ENCODE results near the gene CNTNAP2.

CNTNAP2 gene

DNA sequence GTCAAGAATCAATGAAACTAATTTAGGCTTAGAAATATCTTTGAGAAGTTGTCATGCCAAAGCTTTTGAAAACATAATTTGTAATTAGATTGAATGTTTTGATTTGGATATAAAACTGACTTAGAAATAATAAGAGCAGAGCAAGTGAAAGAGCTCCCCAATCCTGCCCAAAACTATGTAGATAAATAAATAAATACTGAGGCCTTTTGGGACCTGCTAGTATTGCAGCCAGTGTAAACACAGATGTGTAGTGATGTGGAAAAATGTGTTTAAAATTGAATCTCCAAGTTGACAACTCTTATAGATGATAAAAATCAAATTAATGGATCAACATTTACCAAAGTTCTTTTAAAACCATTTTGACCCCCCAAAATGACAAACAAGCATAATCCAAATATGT lies 896.1 kb downstream of the CNTNAP2 start:
- Histone ChIP-seq H3K27me3 (ENCODE audit: insufficient read depth, low read length, poor library complexity) (no peaks in the 10 kb centered on the region), H3K9me3 (ENCODE audit: insufficient read depth, low read length, severe bottlenecking) (peaks cover 2% of the 10 kb centered on the region), H3K4me1 (ENCODE audit: insufficient read depth, low read length) (no peaks in the 10 kb centered on the region), H3K36me3 (ENCODE audit: insufficient read depth, low read length) (no peaks in the 10 kb centered on the region), H3K9ac (ENCODE audit: low read depth, low read length) (no peak overlapping the region), H2AFZ (ENCODE audit: low read depth, low read length) (no peak overlapping the region), H4K20me1 (ENCODE audit: insufficient read depth, low read length) (no peaks in the 10 kb centered on the region), H3K4me2 (ENCODE audit: insufficient read depth, low read length) (no peak overlapping the region), H3K27ac (ENCODE audit: low read length) (no peak overlapping the region), H3K4me3 (ENCODE audit: low read depth in 1 of 2, low read length in 2 of 2) (no peak overlapping the region), H3K79me2 (ENCODE audit: insufficient read depth, low read length) (no peaks in the 10 kb centered on the region)
- TF ChIP-seq EZH2 (IDR thresholded peaks at IDR 0.05; ENCODE audit: borderline replicate concordance, low read depth, low read length, severe bottlenecking): no peak
- TF ChIP-seq, protein P1, sequence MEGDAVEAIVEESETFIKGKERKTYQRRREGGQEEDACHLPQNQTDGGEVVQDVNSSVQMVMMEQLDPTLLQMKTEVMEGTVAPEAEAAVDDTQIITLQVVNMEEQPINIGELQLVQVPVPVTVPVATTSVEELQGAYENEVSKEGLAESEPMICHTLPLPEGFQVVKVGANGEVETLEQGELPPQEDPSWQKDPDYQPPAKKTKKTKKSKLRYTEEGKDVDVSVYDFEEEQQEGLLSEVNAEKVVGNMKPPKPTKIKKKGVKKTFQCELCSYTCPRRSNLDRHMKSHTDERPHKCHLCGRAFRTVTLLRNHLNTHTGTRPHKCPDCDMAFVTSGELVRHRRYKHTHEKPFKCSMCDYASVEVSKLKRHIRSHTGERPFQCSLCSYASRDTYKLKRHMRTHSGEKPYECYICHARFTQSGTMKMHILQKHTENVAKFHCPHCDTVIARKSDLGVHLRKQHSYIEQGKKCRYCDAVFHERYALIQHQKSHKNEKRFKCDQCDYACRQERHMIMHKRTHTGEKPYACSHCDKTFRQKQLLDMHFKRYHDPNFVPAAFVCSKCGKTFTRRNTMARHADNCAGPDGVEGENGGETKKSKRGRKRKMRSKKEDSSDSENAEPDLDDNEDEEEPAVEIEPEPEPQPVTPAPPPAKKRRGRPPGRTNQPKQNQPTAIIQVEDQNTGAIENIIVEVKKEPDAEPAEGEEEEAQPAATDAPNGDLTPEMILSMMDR (IDR thresholded peaks at IDR 0.05; ENCODE audit: borderline replicate concordance, extremely low read depth, low read length, poor library complexity, severe bottlenecking): no peak
- ATAC-seq (ENCODE audit: insufficient read depth, low read depth): no peak
- no peak for DNase-seq

DNA sequence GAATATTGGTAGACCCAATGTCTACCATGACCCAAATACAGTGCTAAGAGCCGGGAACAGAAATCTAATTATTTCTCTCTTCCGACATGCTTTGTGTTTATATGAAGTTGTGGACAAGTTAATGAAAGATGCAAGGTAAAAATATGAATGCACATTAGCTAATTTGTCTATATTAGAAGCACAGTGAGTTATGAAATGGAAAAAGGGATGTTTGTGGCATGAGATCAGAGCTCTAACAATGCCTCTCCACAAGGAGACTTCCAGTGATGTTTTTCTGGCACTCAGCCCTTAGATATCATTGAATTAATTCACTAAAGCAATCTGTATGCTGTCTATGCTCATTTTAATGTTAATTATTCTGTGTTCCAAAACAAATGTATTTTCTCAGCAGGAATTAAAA lies 897.2 kb downstream of the CNTNAP2 start:
- Histone ChIP-seq H3K9me3 (ENCODE audit: insufficient read depth, low read length, severe bottlenecking) (peaks cover 2% of the 10 kb centered on the region), H3K4me1 (ENCODE audit: insufficient read depth, low read length) (no peaks in the 10 kb centered on the region), H3K4me3 (ENCODE audit: low read depth in 1 of 2, low read length in 2 of 2) (no peak overlapping the region), H4K20me1 (ENCODE audit: insufficient read depth, low read length) (no peaks in the 10 kb centered on the region), H3K27me3 (ENCODE audit: insufficient read depth, low read length, poor library complexity) (no peaks in the 10 kb centered on the region), H3K79me2 (ENCODE audit: insufficient read depth, low read length) (no peaks in the 10 kb centered on the region), H3K27ac (ENCODE audit: low read length) (no peak overlapping the region), H2AFZ (ENCODE audit: low read depth, low read length) (no peak overlapping the region), H3K36me3 (ENCODE audit: insufficient read depth, low read length) (no peaks in the 10 kb centered on the region), H3K9ac (ENCODE audit: low read depth, low read length) (no peak overlapping the region), H3K4me2 (ENCODE audit: insufficient read depth, low read length) (no peak overlapping the region)
- DNase-seq: no peak
- TF ChIP-seq, protein P1 (IDR thresholded peaks at IDR 0.05; ENCODE audit: borderline replicate concordance, extremely low read depth, low read length, poor library complexity, severe bottlenecking): no peak
- TF ChIP-seq EZH2 (IDR thresholded peaks at IDR 0.05; ENCODE audit: borderline replicate concordance, low read depth, low read length, severe bottlenecking): no peak
- no peak for ATAC-seq (ENCODE audit: insufficient read depth, low read depth)

- no peak for TF ChIP-seq EZH2 (IDR thresholded peaks at IDR 0.05; ENCODE audit: borderline replicate concordance, low read depth, low read length, severe bottlenecking)
- TF ChIP-seq, protein P1 (IDR thresholded peaks at IDR 0.05; ENCODE audit: borderline replicate concordance, extremely low read depth, low read length, poor library complexity, severe bottlenecking): no peak
- H3K27me3 ChIP-seq (ENCODE audit: insufficient read depth, low read length, poor library complexity): no peaks in the 10 kb centered on the region
- no peak overlapping the region for H3K4me3 ChIP-seq (ENCODE audit: low read depth in 1 of 2, low read length in 2 of 2)
- H4K20me1 ChIP-seq (ENCODE audit: insufficient read depth, low read length): no peaks in the 10 kb centered on the region
- no peaks in the 10 kb centered on the region for H3K4me1 ChIP-seq (ENCODE audit: insufficient read depth, low read length)
- H3K4me2 ChIP-seq (ENCODE audit: insufficient read depth, low read length): no peak overlapping the region
- no peaks in the 10 kb centered on the region for H3K36me3 ChIP-seq (ENCODE audit: insufficient read depth, low read length)
- H3K9ac ChIP-seq (ENCODE audit: low read depth, low read length): no peak overlapping the region
- no peak for DNase-seq
- H2AFZ ChIP-seq (ENCODE audit: low read depth, low read length): no peak overlapping the region
- no peak for ATAC-seq (ENCODE audit: insufficient read depth, low read depth)
- H3K79me2 ChIP-seq (ENCODE audit: insufficient read depth, low read length): no peaks in the 10 kb centered on the region
- no peak overlapping the region for H3K27ac ChIP-seq (ENCODE audit: low read length)
- peaks cover 2% of the 10 kb centered on the region for H3K9me3 ChIP-seq (ENCODE audit: insufficient read depth, low read length, severe bottlenecking)
Observed at GRCh38 chr7:147014286-147014955, 897.8 kb downstream of the CNTNAP2 start.
